Peyer's patch (tissue), 4 donors: Measurements from ENCODE around the gene TMEM100. TPM values are rescaled to one million over a fixed set of nuclear protein-coding genes. Genes with fewer than 3 reads are reported as not detected.

Experiments used
- DNase-seq, 3 donors: peaks; one replicate each; pipeline ENCODE4 v3.0.0-alpha.2; 2017 to 2019
- H3K27ac ChIP-seq, 4 donors: fragments of 200-600 bp; sonication (generic); one replicate each; pipeline ENCODE4 v1.5.1; 2016 to 2019
- H3K27me3 ChIP-seq, 2 donors: fragments of 200-600 bp; sonication (generic); one replicate each; pipeline ENCODE4 v1.5.1; 2019
- H3K36me3 ChIP-seq, 3 donors: fragments of 200-600 bp; sonication (generic); one replicate each; pipeline ENCODE4 v1.5.1; 2016 to 2019
- H3K4me1 ChIP-seq, 4 donors: fragments of 200-600 bp; sonication (generic); one replicate each; pipeline ENCODE4 v1.5.1; 2016 to 2019
- H3K4me3 ChIP-seq, 4 donors: fragments of 200-600 bp; sonication (generic); 1 replicate in 3 of 4; 2 replicates in 1 of 4; pipeline ENCODE4 v1.5.1; 2016 to 2019; ENCODE audit warnings: mild to moderate bottlenecking in 1 of 4
- H3K9me3 ChIP-seq, 4 donors: fragments of 200-600 bp; sonication (generic); one replicate each; pipeline ENCODE4 v1.5.1; 2016 to 2019; ENCODE audit warnings: mild to moderate bottlenecking in 1 of 4
- POLR2A ChIP-seq, 2 donors: fragments of 450-650 bp; IDR thresholded peaks; one replicate each; pipeline ENCODE4 v1.5.1; 2017; ENCODE audit warnings: antibody characterized with exemption in 2 of 2, mild to moderate bottlenecking in 2 of 2, moderate library complexity in 2 of 2
- total RNA-seq, 4 donors: library from RNA; depleted of rRNA; stranded (reverse); fragments of >200 nt; gene quantifications; one replicate each; pipeline ENCODE4 v1.1.0, GENCODE V29; 2016
- TF ChIP-seq, protein P1 (sequence below), 6 experiments: fragments of 450-650 bp in 4 of 6; fragments of 200-600 bp in 2 of 6; sonication (generic) in 1 of 6; IDR thresholded peaks; one replicate each; pipeline ENCODE4 v1.5.1; 2017 to 2019; ENCODE audit warnings: antibody characterized with exemption in 6 of 6, mild to moderate bottlenecking in 3 of 6, moderate library complexity in 1 of 6

The TMEM100 gene
- total RNA-seq, 4 donors from 2014 or later, result 4.4 to 18.2 (median 4.8) TPM

DNA sequence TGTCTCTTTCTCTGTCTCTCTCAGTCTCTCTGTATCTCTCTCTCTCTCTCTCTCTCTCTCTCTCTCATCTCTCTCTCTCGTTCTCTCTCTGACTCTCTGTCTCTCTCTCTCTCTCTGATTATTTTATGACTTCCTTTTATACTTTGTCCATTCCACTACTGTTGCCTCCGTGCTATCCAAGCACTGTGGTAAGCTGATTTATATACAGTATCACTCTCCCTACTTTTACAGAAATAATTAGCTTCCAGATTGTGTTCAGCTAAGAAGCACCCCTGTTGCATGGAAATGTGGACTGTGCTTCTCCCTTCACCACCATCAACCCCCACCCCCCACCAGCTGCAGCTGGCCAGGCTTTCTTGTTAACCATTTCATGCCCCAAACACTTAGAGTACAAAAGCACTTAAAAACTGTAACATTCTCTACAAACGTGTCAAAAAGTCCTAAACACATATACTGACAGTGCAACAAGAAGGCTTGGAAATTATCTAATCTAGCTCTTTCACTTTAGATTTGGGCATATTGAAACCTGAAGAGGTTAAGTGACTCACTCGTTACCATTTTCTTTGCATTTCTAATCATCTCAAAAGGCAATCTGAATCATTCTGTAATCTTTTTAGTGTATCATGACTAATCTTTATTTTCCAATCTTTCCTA, 11.6 kb upstream of the TMEM100 start:
- Histone ChIP-seq H3K27ac (peak overlapping the region in 1 of 4 donors; percentile 81), H3K27me3 (no peaks in the 10 kb centered on the region), H3K9me3 (no peaks in the 10 kb centered on the region), H3K4me1 (peaks cover 0 to 5% (median 0%) of the 10 kb centered on the region in 4 donors), H3K4me3 (no peak overlapping the region), H3K36me3 (no peaks in the 10 kb centered on the region)
- TF ChIP-seq POLR2A (IDR thresholded peaks at IDR 0.05), result no peak
- TF ChIP-seq, protein P1, sequence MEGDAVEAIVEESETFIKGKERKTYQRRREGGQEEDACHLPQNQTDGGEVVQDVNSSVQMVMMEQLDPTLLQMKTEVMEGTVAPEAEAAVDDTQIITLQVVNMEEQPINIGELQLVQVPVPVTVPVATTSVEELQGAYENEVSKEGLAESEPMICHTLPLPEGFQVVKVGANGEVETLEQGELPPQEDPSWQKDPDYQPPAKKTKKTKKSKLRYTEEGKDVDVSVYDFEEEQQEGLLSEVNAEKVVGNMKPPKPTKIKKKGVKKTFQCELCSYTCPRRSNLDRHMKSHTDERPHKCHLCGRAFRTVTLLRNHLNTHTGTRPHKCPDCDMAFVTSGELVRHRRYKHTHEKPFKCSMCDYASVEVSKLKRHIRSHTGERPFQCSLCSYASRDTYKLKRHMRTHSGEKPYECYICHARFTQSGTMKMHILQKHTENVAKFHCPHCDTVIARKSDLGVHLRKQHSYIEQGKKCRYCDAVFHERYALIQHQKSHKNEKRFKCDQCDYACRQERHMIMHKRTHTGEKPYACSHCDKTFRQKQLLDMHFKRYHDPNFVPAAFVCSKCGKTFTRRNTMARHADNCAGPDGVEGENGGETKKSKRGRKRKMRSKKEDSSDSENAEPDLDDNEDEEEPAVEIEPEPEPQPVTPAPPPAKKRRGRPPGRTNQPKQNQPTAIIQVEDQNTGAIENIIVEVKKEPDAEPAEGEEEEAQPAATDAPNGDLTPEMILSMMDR (IDR thresholded peaks at IDR 0.05), result no peak
- DNase-seq, result no peak

DNA sequence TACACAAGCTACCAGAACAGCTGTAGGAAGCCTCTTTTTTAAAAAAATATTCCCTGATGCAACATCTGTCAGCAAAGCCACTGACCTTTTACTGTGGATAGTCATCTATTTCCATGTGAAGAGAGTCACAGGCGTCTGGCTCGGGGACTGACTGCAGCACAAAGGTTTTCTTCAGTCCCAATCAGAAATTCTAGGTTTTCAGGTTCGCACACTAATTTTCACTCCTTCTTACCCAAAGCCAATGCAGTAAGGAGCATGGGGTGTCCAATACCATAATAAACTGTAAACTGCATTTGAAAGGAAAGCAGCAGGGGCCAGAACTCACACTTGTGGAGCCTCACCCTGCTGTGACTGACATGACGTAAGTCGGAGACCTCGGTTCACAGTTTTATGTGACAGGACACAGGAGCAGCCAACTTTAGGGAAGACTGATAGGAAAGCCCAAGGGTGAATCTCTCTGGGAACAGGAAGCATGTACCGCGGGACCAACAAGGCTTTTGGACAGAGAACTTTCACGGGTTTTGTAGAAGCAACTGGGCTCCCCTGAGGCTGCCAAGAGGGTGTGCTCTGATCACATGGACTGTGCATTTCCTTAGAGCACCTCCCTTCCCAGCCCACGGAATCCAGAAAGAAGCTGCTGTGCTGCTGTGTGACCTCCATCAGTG, 9.1 kb upstream of the TMEM100 start:
- DNase-seq, result peak in 1 of 3 donors; percentile 48
- Histone ChIP-seq H3K27me3 (no peaks in the 10 kb centered on the region), H3K4me1 (peaks cover 0 to 5% (median 0%) of the 10 kb centered on the region in 4 donors), H3K36me3 (no peaks in the 10 kb centered on the region), H3K27ac (peak overlapping the region; percentile 3 to 81 (median 56)), H3K9me3 (no peaks in the 10 kb centered on the region), H3K4me3 (peak overlapping the region in 2 of 4 donors; percentile 15 to 20)
- TF ChIP-seq, protein P1 (IDR thresholded peaks at IDR 0.05), result no peak
- TF ChIP-seq POLR2A (IDR thresholded peaks at IDR 0.05), result no peak

DNA sequence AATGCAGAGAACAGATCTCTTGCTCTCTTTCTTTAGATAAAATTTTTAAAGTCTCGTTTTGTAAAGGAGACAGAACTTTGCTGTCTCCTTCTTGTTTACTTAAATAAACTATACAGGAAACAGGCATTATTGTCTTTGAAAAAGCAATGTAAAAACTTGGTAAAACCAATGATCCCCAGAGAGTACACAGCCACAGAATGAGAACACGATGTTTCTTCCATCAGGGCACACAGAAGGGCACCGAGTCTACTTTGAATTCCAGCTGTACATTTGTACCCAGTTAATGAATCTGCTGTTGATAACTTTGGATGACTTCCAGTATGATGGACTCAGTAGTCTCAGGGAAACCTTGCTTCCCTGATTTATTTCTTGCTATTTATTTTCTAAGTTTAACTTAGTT, 8.1 kb upstream of the TMEM100 start:
- H3K9me3 ChIP-seq, result no peaks in the 10 kb centered on the region
- TF ChIP-seq POLR2A (IDR thresholded peaks at IDR 0.05), result no peak
- TF ChIP-seq, protein P1 (IDR thresholded peaks at IDR 0.05), result no peak
- no peak for DNase-seq
- H3K36me3 ChIP-seq, result no peaks in the 10 kb centered on the region
- no peak overlapping the region for H3K4me3 ChIP-seq
- H3K4me1 ChIP-seq, result peaks cover 0 to 5% (median 0%) of the 10 kb centered on the region in 4 donors
- no peaks in the 10 kb centered on the region for H3K27me3 ChIP-seq
- peak overlapping the region in 3 of 4 donors; percentile 3 to 81 (median 64) for H3K27ac ChIP-seq

DNA sequence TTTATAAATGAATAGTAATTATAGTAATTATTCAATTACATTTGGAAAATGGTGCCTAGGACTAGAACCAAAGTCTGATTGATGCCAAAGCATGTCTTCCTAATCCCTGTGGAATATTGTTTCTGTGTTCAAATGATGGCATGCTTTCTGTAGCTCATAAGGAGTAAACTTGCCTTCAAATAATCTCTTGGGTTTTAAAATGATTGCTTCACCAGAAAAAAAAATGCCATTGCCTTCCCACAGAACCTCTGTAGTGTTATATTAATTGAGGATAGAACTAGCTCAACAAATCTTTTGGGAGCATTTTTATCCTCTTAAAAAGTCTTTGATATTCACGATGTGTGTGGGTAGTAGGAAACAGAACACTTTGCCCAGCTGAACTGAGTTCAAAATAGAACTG, 7.7 kb upstream of the TMEM100 start:
- Histone ChIP-seq H3K4me1 (peaks cover 0 to 5% (median 0%) of the 10 kb centered on the region in 4 donors), H3K27me3 (no peaks in the 10 kb centered on the region), H3K36me3 (no peaks in the 10 kb centered on the region), H3K9me3 (no peaks in the 10 kb centered on the region), H3K4me3 (no peak overlapping the region), H3K27ac (peak overlapping the region in 2 of 4 donors; percentile 64 to 81)
- TF ChIP-seq, protein P1 (IDR thresholded peaks at IDR 0.05), result no peak
- TF ChIP-seq POLR2A (IDR thresholded peaks at IDR 0.05), result no peak
- no peak for DNase-seq

DNA sequence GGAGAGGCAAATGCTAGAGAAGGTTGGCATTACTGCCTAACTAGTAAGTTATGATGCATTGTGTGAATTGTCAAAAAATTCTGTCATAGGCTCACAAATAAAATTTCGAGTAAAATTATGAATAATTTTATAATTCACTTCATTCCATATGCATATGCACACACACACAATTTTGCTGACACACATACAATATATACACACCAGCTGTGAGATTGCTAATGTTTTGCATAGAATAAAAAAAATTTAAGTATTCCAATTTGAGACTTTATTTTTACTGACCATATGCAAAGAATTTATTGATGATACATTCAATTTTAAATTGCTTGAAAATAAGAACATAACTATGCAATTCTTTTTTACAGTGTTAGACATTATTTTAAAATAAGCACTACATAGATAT, 6.8 kb upstream of the TMEM100 start:
- H3K36me3 ChIP-seq, result no peaks in the 10 kb centered on the region
- peak overlapping the region in 1 of 4 donors; percentile 41 for H3K27ac ChIP-seq
- no peak for TF ChIP-seq POLR2A (IDR thresholded peaks at IDR 0.05)
- TF ChIP-seq, protein P1 (IDR thresholded peaks at IDR 0.05), result no peak
- H3K9me3 ChIP-seq, result no peaks in the 10 kb centered on the region
- no peak for DNase-seq
- peaks cover 0 to 5% (median 0%) of the 10 kb centered on the region in 4 donors for H3K4me1 ChIP-seq
- no peak overlapping the region for H3K4me3 ChIP-seq
- no peaks in the 10 kb centered on the region for H3K27me3 ChIP-seq
